Measurements from ENCODE around the gene LKAAEAR1. TPM values are rescaled to one million over a fixed set of nuclear protein-coding genes. Genes with fewer than 3 reads are reported as not detected.

Gene LKAAEAR1
- total and polyA plus RNA-seq, 2 of the 4 experiments (the other 2 are of a cell fraction): 0.21 TPM; not detected in 1

DNA sequence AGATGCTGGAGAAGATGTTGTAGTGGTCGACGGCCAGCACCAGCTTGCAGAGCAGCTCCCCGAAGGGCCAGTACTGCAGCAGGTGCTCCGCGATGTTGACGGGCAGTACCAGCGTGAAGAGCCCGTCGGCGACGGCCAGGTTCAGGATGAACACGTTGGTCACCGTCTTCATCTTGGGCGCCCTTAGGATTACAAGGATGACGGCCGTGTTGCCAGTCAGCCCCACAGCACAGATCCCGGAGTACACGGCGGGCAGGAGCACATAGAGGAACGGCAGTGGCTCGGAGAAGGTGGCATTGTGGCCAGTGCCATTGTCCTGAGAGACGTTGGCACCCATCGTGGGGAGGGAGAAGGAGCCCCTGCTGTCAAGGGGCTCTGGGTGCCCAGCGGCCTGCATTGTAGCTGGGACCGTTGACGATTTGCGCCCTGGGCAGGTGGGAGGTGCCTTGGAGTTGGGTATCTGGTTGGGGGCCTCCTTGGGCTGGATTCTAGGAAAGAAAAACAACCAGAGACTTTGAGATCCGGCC is 22.3 kb upstream of the LKAAEAR1 start:
- H4K91ac ChIP-seq (ENCODE audit: insufficient read depth, low read depth, low read length): no peak overlapping the region
- no peak for DNase-seq
- H2AFZ ChIP-seq (replicated peaks; ENCODE audit: low read length, poor library complexity): no peak overlapping the region
- ATAC-seq (ENCODE audit: low read depth): no peak
- no peak overlapping the region for H3K4ac ChIP-seq (ENCODE audit: low read depth, low read length)
- H2BK20ac ChIP-seq (ENCODE audit: low read depth, low read length): no peak overlapping the region
- H3K4me3 ChIP-seq (ENCODE audit: insufficient read depth, low read depth, low read length): no peak overlapping the region
- dilution Hi-C loops (cut with HindIII; ENCODE audit: low sequenced_read_pairs, unreplicated experiment) (no loop called here), in situ Hi-C loops (cut with MboI; ENCODE audit: low sequenced_read_pairs) (no loop called here), intact Hi-C loops (cut with micrococcal nuclease) (no loop called here)
- H3K27me3 ChIP-seq (ENCODE audit: control insufficient read depth, insufficient read depth, low read length): peaks cover 48% of the 10 kb centered on the region
- H3K14ac ChIP-seq (replicated peaks; ENCODE audit: low read depth, low read length): no peak overlapping the region
- H4K5ac ChIP-seq (ENCODE audit: low read depth, low read length): no peak overlapping the region
- H2AK9ac ChIP-seq (replicated peaks; ENCODE audit: low read depth, low read length, poor library complexity): no peak overlapping the region
- H2AK5ac ChIP-seq (ENCODE audit: low read depth, low read length): no peak overlapping the region
- H3K4me2 ChIP-seq (ENCODE audit: low read depth, low read length): no peak overlapping the region
- ChIA-PET CTCF (no interaction called here), POLR2A (ENCODE audit: unreplicated experiment) (no interaction called here)
- TF ChIP-seq CEBPB (IDR thresholded peaks at IDR 0.05; ENCODE audit: low read depth, low read length) (no peak), MAZ (IDR thresholded peaks at IDR 0.05; ENCODE audit: borderline replicate concordance, low read depth, low read length) (no peak), RFX5 (IDR thresholded peaks at IDR 0.05; ENCODE audit: low read depth, low read length) (no peak), FOS (IDR thresholded peaks at IDR 0.05; ENCODE audit: low read depth, low read length) (no peak), SMC3 (IDR thresholded peaks at IDR 0.05; ENCODE audit: low read depth, low read length) (no peak), RAD21 (IDR thresholded peaks at IDR 0.05; ENCODE audit: low read length) (no peak), CHD1 (IDR thresholded peaks at IDR 0.05; ENCODE audit: low read depth, low read length) (no peak), MXI1 (IDR thresholded peaks at IDR 0.05; ENCODE audit: borderline replicate concordance, low read depth, low read length) (no peak), POLR2A (IDR thresholded peaks at IDR 0.05; ENCODE audit: low read depth, low read length) (no peak), MAFK (IDR thresholded peaks at IDR 0.05; ENCODE audit: low read depth, low read length) (no peak), RCOR1 (IDR thresholded peaks at IDR 0.05; ENCODE audit: insufficient replicate concordance, low read length) (no peak), NFE2L2 (IDR thresholded peaks at IDR 0.05; ENCODE audit: low read depth, low read length) (no peak), ELK1 (IDR thresholded peaks at IDR 0.05; ENCODE audit: borderline replicate concordance, low read depth, low read length) (no peak), BHLHE40 (IDR thresholded peaks at IDR 0.05; ENCODE audit: low read depth, low read length) (no peak)
- TF ChIP-seq, protein P1, sequence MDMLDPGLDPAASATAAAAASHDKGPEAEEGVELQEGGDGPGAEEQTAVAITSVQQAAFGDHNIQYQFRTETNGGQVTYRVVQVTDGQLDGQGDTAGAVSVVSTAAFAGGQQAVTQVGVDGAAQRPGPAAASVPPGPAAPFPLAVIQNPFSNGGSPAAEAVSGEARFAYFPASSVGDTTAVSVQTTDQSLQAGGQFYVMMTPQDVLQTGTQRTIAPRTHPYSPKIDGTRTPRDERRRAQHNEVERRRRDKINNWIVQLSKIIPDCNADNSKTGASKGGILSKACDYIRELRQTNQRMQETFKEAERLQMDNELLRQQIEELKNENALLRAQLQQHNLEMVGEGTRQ (IDR thresholded peaks at IDR 0.05; ENCODE audit: low read depth, low read length): no peak
- TF ChIP-seq, protein P2, sequence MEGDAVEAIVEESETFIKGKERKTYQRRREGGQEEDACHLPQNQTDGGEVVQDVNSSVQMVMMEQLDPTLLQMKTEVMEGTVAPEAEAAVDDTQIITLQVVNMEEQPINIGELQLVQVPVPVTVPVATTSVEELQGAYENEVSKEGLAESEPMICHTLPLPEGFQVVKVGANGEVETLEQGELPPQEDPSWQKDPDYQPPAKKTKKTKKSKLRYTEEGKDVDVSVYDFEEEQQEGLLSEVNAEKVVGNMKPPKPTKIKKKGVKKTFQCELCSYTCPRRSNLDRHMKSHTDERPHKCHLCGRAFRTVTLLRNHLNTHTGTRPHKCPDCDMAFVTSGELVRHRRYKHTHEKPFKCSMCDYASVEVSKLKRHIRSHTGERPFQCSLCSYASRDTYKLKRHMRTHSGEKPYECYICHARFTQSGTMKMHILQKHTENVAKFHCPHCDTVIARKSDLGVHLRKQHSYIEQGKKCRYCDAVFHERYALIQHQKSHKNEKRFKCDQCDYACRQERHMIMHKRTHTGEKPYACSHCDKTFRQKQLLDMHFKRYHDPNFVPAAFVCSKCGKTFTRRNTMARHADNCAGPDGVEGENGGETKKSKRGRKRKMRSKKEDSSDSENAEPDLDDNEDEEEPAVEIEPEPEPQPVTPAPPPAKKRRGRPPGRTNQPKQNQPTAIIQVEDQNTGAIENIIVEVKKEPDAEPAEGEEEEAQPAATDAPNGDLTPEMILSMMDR (conservative IDR thresholded peaks at IDR 0.05; ENCODE audit: low read depth, low read length): no peak
- no peak overlapping the region for H2BK5ac ChIP-seq (ENCODE audit: low read depth, low read length, poor library complexity, severe bottlenecking)
- 91% methylated on average over 23 of the region's 28 CpGs; no CpG with 5 or more reads in 1 of the 2 experiments for WGBS, 2 experiments (ENCODE audit: extremely low coverage in 2 of 2, insufficient read length in 1 of 2)
- no peaks in the 10 kb centered on the region for H3K36me3 ChIP-seq (ENCODE audit: control insufficient read depth, insufficient read depth, low read length)
- no TSS peak for BruUV-seq (replicated peaks)
- H3K9me1 ChIP-seq (ENCODE audit: insufficient read depth, low read length): no peaks in the 10 kb centered on the region
- no peak overlapping the region for H2BK15ac ChIP-seq (ENCODE audit: low read depth, low read length)
- no peaks in the 10 kb centered on the region for H3K79me1 ChIP-seq (ENCODE audit: low read depth in 1 of 2, low read length in 2 of 2)
- H3K23ac ChIP-seq (ENCODE audit: low read depth, low read length): no peak overlapping the region
- no peak overlapping the region for H3K27ac ChIP-seq (ENCODE audit: insufficient read depth, low read length)
- no peak overlapping the region for H4K8ac ChIP-seq (ENCODE audit: low read depth in 2 of 2, low read length in 2 of 2)
- no peak overlapping the region for H2BK120ac ChIP-seq (ENCODE audit: low read depth, low read length)
- no peak overlapping the region for H3K9ac ChIP-seq (ENCODE audit: low read depth, low read length)
- no peak overlapping the region for H3K18ac ChIP-seq (ENCODE audit: low read depth, low read length)
- H3K9me3 ChIP-seq (ENCODE audit: control insufficient read depth, insufficient read depth, low read length): no peaks in the 10 kb centered on the region
- H3K4me1 ChIP-seq (ENCODE audit: control insufficient read depth, insufficient read depth, low read length): no peaks in the 10 kb centered on the region
- H4K20me1 ChIP-seq (ENCODE audit: insufficient read depth, low read length): no peaks in the 10 kb centered on the region
- no peak overlapping the region for H3K56ac ChIP-seq (ENCODE audit: extremely low read depth, insufficient read depth, low read length)
